Measurements from ENCODE around the gene TMCC1.
"Not testable (repeated sequence)": the region's sequence is repeated elsewhere in the genome, so short reads cannot be mapped to it uniquely, and the experiment has no call there.

The TMCC1 gene

GRCh38 chr3:129613367-129613740 lies 280.2 kb downstream of the TMCC1 start:
- no peak for DNase-seq (ENCODE audit: low read depth in 2 of 3, low spot score in 1 of 3)

GRCh38 chr3:129612534-129613366 lies 280.8 kb downstream of the TMCC1 start:
- no peak for DNase-seq (ENCODE audit: low read depth in 2 of 3, low spot score in 1 of 3)

- DNase-seq (ENCODE audit: low read depth in 2 of 3, low spot score in 1 of 3) = no peak
Measured at GRCh38 chr3:129611812-129612533, 281.5 kb downstream of the TMCC1 start.

GRCh38 chr3:129611446-129611800 lies 282.1 kb downstream of the TMCC1 start:
- no peak for DNase-seq (ENCODE audit: low read depth in 2 of 3, low spot score in 1 of 3)

- not testable (repeated sequence) for DNase-seq (ENCODE audit: low read depth in 2 of 3, low spot score in 1 of 3)
Measured at GRCh38 chr3:129610794-129611445, 282.6 kb downstream of the TMCC1 start.

GRCh38 chr3:129610276-129610675 lies 283.2 kb downstream of the TMCC1 start:
- no peak for DNase-seq (ENCODE audit: low read depth in 2 of 3, low spot score in 1 of 3)

- no peak for DNase-seq (ENCODE audit: low read depth in 2 of 3, low spot score in 1 of 3)
Measured at GRCh38 chr3:129609591-129610182, 283.8 kb downstream of the TMCC1 start.

GRCh38 chr3:129608936-129609590 lies 284.4 kb downstream of the TMCC1 start:
- DNase-seq (ENCODE audit: low read depth in 2 of 3, low spot score in 1 of 3) = no peak

- DNase-seq (ENCODE audit: low read depth in 2 of 3, low spot score in 1 of 3) = no peak
Measured at GRCh38 chr3:129608087-129608935, 285.2 kb downstream of the TMCC1 start.

GRCh38 chr3:129607391-129608068 lies 286.0 kb downstream of the TMCC1 start:
- DNase-seq (ENCODE audit: low read depth in 2 of 3, low spot score in 1 of 3) = no peak

- no peak for DNase-seq (ENCODE audit: low read depth in 2 of 3, low spot score in 1 of 3)
Measured at GRCh38 chr3:129606636-129607390, 286.7 kb downstream of the TMCC1 start, which contains the start of gene PLXND1. TSS of gene PLXND1 (minus strand) at chr3:129606676. CDS start at chr3:129606639, 37 bp downstream.

GRCh38 chr3:129605922-129606635 lies 287.4 kb downstream of the TMCC1 start:
- DNase-seq (ENCODE audit: low read depth in 2 of 3, low spot score in 1 of 3) = no peak

- DNase-seq (ENCODE audit: low read depth in 2 of 3, low spot score in 1 of 3) = no peak
Measured at GRCh38 chr3:129605203-129605921, 288.1 kb downstream of the TMCC1 start.

GRCh38 chr3:129604767-129605166 lies 288.7 kb downstream of the TMCC1 start:
- DNase-seq (ENCODE audit: low read depth in 2 of 3, low spot score in 1 of 3) = no peak

GRCh38 chr3:129603991-129604749 lies 289.3 kb downstream of the TMCC1 start:
- DNase-seq (ENCODE audit: low read depth in 2 of 3, low spot score in 1 of 3) = no peak

GRCh38 chr3:129603561-129603942 lies 290.0 kb downstream of the TMCC1 start:
- DNase-seq (ENCODE audit: low read depth in 2 of 3, low spot score in 1 of 3) = no peak
